Amniotic stem cell (primary cell): ENCODE results near the gene ARFGEF2.
A peak's percentile ranks its signal among the peaks of the same experiment; 100 is the strongest.
"Not testable (repeated sequence)": the region's sequence is repeated elsewhere in the genome, so short reads cannot be mapped to it uniquely, and the experiment has no call there.

Experiments
- DNase-seq: peaks from one replicate; lab custom pipeline; 2025; lab: John Stamatoyannopoulos, UW

Gene ARFGEF2

DNA sequence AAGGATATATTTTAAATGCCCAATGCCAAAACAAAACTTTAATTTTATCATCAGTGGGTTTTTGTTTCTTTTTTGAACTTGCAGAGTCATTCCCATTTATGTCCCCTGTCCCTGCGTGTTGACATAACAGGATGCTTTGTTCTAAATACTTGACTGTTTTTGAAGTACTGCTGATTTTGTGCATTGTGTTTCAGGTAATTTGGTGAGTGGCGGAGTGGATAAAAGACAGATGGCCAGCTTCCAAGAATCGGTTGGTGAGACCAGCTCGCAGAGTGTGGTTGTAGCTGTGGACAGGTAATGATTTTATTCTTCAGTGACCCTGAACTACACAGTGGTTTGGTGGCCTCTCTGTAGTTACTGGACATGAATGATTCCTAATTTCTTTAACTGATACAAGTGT is 74.1 kb downstream of the ARFGEF2 start:
- no peak for DNase-seq

DNA sequence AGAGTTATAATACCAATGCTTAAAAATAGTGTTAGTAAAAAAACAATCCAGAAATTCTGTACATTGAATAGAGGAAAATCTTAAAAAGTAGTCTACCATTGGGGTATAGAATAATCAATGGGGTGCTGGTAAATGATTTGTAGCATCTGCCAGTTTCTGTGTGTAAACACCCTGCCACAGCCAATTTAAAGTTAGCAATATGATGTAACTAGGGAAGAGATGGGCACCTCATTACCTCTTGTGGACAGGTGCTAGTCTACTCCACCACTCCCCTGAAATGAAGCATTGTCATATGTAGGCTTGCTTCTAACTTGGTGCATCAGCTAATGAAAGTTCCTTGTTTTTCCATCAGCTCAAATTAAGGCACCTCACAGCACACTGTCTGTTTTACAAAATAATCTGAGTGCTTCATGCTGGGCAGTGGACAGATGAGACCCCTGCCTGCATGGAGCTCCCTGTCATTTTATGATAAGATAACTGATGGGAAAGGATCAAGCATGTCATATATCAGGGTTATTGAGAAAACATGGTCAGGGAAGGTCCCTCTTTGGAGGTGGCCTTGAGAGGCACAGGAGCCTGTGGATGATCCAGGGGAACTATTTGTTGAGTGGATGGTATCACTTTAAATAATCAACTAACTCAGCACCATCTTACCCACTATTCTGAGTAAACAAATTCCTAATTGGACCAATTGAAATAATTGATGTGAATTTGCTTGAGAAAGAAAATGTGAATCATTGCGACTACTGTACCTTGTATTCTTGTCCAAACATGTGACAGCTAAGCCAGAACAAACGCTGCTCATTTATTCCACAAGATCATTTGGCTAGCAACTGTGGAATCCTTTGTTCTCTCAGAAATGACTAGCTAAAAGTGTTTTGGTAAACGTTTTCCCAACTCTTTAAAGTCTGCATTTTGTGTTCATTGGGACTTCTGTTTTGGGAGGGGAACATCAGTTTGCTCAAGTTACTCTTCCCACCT is 78.7 kb downstream of the ARFGEF2 start:
- DNase-seq = no peak

DNA sequence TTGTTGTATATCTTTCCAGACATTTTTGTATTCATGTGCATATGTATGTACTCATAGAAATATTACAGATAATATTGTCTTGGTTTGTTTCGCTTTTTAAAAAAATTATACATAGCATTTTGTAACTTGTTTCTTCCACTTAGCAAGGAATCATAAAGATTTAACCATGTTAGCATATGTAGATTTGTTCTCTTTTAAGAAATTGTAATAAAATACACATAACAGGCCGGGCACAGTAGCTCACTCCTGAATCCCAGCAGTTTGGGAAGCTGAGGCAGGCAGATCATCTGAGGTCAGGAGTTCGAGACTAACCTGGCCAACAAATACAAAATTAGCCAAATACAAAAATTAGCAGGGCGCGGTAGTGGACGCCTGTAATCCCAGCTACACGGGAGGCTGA is 80.2 kb downstream of the ARFGEF2 start:
- no peak for DNase-seq

DNA sequence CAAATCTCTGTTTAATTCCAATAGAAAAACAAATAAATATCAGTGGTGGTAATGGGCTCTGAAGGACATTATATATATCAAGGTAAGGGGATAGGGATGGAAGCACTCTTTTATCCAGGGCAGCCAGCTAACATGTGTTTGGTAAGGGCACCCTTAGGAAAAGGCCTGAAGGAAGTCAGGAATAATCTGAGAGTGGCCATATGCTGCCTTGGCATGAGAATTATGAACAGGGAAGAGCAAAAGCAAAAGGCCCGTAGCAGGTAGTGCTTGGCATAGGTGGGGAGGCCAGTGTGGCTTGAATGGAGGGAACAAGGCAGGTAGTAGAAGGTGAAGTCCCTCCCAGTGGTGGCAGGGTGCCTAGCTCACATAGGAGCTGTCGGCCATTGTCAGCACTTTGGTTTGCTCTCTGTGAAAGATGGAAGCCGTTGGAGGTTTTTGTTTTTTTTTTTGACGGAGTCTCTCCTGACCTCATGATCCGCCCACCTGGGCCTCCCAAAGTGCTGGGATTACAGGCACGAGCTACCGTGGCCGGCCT is 85.0 kb downstream of the ARFGEF2 start:
- no peak for DNase-seq

DNA sequence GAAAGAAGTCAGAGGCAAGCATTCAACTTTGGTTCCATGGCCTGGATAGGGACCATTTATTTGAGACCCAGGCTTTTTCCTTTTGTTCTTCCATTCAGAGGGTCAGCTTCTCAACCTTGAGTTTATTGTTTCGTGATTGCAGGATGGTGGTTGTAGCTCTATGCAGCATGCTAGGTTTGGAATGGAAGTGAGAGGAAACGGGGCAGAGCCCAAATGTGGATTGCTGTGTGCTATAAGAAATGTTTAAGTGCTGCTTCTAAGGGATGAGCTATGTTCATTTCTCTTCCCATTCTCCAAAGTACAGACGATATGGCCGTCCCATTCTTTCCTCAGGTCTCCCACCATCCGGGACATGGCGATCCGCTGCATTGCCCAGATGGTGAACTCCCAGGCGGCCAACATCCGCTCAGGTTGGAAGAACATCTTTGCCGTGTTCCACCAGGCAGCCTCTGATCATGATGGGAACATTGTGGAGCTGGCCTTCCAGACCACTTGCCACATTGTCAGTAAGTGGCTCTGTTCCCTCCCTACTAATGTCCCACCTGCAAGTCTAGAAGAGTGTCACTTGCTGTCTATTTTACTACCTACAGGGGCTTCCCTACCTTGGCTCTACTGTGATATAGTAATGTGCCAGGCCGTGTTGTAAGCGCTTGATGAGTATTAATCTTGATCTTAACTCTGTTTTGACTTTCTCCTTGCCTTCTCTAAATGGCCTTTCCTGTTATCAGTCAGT is 88.6 kb downstream of the ARFGEF2 start:
- DNase-seq = no peak

DNA sequence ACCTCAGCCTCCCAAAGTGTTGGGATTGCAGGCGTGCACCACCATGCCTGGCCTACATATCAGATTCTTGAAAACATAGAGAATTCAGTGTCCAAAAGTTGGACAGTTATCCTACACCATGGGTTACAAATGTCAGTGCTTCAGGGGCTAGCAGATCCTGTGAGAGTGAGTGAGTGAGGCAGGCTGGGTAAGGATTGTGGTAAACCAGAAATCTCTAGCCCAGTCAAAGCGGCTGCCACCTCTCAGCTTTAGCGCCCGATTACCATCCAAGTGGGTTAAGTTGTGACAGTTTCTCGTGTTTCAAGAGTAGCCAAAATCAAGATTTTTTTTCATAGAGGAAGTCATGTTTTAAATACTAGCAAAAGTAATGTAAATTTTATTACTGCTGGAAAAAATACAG is 102.7 kb downstream of the ARFGEF2 start:
- DNase-seq = no peak

DNA sequence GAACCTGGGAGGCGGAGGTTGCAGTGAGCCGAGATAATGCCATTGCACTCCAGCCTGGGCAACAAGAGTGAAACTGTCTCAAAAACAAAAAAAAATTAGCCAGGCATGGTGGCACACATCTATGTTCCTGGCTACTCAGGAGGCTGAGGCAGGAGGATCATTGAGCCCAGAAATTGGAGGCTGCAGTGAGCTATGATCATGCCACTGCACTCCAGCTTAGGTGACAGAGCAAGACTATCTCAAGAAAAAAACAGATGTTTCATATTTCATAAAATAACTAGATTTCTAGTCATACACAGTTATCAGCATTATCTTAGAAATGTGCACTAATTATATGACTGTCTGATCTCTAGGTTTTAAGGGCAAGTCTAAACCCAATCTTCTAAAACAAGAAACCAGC is 106.7 kb downstream of the ARFGEF2 start:
- not testable (repeated sequence) for DNase-seq

DNA sequence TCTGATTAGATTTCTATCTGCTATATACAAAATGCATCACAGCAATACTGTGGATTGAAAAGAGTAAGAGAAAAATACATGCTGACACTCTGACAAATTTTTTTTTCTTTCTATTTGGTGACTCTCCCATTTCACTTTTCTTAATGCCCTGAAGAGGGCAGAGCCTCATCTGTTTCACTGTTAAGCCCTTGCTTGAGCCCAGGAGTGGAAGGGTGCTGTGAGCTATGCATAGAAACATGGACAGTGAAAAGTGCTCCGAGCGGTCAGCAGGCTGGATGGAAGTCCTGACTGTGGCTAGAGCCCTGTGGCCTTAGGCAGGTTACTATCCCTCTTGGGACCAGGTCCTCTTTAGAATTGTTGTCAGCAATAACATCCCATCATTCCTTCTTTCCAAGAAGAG is 107.2 kb downstream of the ARFGEF2 start:
- DNase-seq = no peak

DNA sequence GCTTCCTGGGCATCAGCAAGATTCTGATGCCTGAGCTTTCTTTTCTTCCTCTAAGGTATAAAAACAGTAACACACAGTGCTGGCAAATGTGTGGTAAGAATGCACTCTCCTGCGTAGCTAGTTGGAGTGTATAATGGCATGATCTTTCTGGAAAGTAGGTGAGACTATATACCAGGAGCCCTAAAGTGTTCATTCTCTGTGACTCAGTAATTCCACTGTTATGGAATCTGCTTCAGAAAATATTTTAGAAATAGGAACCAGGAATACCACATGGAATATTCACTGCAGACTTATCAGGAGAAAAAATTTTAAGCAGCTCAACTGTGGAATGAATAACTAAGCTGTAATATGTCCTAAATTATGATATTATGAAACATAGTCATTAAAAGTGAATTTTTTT is 107.7 kb downstream of the ARFGEF2 start:
- peak; percentile 30 for DNase-seq

DNA sequence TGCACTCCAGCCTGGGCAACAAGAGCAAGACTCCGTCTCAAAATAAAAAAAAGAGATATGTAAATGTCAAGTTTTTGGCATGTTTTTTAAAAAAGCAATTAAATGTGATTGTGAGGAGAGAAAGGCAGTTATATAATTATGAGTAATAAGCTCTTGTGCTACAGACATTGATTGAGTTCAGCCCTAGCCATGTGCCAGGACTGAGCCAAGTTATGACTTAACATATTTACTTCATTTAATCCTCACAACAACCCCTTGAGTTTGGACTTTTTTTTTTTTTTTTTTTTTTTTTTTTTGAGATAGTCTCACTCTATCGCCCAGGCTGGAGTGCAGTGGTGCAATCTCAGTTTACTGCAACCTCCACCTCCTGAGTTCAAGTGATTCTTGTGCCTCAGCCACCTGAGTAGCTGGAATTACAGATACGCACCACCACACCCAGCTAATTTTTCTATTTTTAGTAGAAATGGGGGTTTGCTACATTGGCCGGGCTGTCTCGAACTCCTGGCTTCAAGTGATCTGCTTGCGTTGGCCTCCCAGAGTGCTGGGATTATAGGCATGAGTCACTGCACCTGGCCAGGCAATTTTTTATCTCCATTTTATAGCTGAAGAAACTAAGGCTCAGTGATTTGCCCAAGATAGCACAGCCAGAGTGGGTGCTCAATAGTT is 109.6 kb downstream of the ARFGEF2 start:
- DNase-seq = no peak

DNA sequence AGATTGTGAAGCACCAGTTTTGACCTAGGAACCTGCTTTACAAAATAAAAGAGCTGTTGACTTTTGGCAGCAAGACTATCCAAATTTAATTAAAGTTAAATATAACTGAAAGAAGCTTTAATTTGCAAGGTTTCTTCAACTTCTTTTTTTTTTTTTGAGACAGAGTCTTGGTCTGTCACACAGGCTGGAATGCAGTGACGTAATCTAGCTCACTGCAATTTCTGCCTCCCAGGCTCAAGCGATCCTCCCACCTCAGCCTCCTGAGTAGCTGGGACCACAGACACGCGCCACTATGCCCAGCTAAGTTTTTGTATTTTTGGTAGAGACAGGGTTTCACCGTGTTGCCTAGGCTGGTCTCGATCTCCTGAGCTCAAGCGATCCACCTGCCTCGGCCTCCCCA is 110.9 kb downstream of the ARFGEF2 start:
- no peak for DNase-seq

DNA sequence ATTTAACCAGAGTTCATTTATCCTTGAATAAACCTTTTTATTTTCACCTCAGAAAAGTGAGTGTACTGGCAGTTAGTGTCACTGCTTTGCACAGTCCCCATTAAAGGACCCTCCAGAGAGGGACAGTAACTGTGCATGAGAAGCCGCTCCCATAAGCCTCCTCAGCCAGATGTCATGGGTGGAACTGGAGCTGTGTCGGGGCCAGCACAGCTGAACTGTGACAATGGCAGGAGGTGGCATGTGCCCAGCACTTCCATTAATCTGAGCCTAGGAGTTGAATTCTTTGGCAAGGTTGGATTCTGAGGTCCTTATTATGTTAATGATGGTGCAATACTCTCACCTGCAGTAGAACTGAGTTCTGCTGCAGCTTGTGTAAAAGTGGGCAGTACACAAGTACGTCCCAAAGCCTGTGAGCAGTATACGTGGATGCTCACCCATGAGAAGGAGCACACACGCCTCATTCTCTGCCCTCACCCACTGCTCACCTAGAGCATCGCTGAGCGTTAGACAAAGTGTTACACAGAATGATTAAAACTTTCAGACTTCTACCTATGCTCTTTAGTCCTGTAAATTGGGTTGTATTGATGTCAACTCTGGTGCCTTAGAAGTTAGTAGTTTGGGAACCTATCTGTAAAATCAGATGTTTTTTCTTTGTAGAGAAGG is 112.7 kb downstream of the ARFGEF2 start:
- no peak for DNase-seq

DNA sequence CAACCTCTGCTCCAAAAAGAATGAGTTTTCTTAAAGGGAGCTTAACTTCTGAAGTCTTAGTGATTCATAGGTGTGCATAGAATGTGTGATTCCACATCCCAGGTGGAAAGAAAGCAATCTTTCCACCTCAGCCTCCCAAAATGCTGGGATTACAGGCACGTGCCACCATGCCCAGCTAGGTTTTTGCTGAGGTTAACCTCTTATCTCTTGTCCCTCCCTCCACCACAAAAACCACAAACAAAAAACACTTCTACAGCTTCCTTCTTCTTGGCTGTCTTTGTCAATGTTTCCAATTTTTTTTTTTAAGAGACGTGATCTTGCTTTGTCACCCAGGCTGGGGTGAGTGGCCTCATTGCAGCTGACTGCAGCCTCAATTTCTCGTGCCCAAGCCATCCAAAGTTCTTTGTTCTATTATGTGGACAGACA is 116.5 kb downstream of the ARFGEF2 start:
- DNase-seq = no peak

DNA sequence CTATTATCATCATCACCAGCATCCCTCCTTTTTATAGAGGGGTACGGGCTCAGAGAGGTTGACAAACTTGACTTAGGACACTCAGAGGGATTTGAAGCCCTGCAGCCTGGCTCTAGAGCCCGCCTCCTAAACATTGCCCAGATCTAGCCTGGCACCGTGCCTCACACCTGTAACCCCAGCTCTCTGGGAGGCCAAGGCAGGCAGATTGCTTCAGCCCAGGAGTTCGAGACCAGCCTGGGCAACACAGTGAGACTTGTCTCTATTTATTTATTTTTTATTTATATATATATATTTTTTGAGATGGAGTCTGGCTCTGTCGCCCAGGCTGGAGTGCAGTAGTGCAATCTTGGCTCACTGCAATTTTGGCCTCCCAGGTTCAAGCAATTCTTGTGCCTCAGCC is 118.3 kb downstream of the ARFGEF2 start:
- DNase-seq = no peak

DNA sequence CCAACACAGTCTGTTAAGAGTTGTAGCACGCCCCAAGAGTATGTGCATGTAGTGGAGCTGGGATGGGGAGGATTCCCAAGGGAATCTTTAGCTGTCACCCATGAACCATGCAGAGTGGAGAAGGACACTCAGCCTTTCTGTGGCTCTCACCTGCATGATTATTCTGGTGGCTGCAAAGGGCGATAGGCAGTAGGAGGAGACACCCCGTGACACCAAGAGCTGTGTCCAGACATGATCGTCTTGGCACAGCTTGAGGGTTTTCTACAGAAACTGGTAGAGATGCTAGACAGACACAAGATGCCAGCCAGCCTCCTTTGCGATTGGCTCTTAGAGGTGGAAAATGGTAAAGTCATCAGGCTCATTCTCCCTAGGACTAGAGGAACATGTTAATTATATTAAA is 121.5 kb downstream of the ARFGEF2 start:
- no peak for DNase-seq

DNA sequence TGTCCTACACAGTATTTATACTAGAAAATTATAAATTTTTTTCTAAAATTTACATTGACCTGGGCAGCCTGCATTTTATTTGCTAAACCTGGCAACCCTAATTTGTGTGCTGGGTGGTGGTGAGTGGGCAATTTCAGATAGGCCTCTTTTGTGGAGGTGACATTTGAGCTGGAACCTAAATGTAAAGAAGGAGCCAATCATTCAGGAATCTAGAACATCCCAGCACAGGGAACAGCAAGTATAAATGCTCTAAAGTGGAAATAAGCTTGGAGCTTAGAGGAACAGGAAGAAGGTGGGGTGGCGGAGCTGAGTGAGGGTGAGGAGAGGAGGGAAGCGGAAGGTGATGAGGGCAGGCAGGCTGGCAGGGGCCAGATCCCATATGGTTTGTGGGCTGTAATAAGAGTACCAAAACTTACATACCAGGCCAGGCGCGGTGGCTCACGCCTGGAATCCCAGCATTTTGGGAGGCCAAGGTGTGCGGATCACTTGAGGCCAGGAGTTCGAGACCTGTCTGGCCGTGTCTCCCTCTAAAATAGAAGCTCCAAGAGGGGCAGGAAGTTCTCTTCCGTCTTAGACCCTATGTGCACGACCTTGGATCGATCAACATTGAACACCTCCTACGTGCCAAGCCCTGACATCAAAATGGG is 124.1 kb downstream of the ARFGEF2 start:
- no peak for DNase-seq

DNA sequence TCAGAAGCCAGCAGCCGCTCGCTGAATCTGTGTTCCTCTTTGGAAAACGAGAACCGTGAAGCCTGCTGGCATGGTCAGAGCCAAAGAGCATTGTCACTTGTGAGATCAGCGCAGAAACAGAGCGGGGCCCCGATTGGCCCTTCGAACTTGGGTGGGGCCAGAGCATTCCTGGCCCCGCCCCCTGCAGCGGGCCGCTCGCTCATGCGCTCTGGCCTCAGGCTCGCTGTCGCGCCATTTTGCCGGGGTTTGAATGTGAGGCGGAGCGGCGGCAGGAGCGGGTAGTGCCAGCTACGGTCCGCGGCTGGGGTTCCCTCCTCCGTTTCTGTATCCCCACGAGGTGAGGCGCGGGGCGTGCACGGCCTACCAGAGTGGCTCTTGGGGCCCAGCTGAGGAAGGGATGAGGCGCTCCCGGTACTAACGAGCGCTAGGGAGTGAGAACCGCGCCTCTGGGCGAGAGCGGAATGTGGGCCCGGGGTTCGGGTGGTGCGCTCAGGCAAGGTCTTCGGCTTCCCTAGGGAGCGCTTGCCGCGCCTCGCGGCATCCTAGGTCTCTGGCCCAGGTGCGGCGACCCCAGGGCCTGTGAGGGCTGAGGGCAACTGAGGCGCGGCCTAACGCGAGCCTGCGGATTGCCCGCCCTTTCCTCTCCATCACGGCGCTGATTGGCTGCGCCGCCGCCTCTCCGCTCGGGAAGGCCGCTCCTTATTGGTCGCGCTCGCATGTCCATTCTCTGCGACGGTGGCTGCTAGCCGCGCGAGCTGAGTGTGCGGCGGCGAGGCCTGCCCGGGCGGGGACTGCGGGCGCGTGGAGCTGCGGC is 124.8 kb downstream of the ARFGEF2 start, which contains the start of gene CSE1L:
Gene CSE1L (plus strand): TSS at position 226 of the 814 bp plus-strand sequence. CDS start 12,152 bp downstream, outside the sequence.
- DNase-seq = peak; percentile 95

DNA sequence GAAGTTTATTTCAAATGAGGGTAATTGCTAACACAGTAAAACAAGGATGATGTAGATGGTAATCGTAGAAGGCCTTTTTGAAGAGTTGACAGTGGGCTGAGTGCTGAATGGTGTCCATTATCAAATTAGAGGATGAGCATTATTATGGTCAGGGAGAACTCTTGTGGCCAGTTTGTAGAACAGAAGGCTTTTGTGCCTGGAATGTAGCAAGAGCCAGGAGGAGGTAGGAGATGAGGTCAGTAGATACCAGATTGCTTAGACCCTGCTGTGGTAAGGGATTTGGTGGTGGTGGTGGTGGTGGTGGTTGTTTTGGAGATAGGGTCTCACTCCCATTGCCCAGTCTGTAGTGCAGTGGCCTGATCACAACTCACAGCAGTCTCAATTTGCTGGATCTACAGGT is 130.8 kb downstream of the ARFGEF2 start:
- no peak for DNase-seq

DNA sequence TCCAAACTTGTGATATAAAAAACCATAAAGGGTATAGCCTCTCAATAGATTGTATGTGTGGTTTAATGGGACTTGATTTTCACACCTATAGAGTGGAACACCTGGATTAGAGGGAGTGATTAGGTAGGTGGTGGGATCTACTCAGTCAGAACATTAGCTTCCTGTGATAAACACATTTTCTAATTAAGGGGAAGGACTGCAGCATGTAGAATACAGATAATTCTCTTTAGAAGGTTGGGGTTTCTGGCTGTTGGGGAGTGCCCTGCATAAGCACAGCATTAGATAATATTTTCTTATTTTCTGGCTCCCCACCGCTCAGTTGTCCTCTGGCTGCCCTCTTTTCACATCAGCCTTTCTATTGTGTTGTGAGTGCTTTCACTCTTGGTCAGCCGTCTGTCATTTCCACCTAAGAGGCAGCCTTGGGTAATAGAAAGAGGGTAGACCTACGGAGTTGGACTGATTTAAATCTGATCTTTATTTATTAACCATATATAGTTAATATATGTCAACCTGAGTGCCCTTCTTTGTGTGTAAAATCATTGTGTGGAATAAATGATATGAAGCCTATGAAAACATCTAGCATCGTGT is 132.6 kb downstream of the ARFGEF2 start:
- no peak for DNase-seq

DNA sequence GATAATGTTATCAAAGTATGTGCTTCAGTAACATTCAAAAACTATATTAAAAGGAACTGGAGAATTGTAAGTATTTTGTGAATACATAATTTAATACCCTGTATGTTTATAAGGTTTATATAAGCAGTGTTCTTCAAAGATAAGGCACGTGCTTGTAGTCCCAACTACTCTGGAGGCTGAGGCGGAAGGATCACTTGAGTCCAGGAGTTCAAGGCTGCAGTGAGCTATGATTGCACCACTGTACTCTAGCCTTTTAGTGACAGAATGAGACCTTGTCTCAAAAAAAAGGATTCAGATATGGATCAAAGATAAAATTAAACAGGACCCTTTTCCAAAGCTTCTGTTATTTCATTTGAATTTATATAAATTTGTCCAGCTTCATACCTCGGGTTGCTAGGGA is 141.8 kb downstream of the ARFGEF2 start:
- no peak for DNase-seq
